Endodermal cell (in vitro differentiated cells): ENCODE data around the gene PPIL1. TPM values are rescaled to one million over a fixed set of nuclear protein-coding genes. Genes with fewer than 3 reads are reported as not detected.

ENCODE experiments used
- DNase-seq: peaks from one replicate; pipeline ENCODE4 v3.0.0-alpha.2; 2017
- H3K27ac ChIP-seq: 2 replicates; pipeline ENCODE4 v1.5.1; 2013; ENCODE audit warnings: mild to moderate bottlenecking, low read depth, low read length, moderate library complexity
- H3K27me3 ChIP-seq: 2 replicates; pipeline ENCODE4 v1.6.1; 2013; ENCODE audit warnings: mild to moderate bottlenecking, low read length, moderate library complexity; ENCODE audit not compliant: insufficient read depth, control insufficient read depth, poor library complexity, severe bottlenecking
- H3K36me3 ChIP-seq: 2 replicates; pipeline ENCODE4 v1.7.0; 2013; ENCODE audit warnings: mild to moderate bottlenecking, low read length, moderate library complexity; ENCODE audit not compliant: control insufficient read depth, insufficient read depth
- H3K4me1 ChIP-seq: one replicate; pipeline ENCODE4 v1.7.0; 2013; ENCODE audit warnings: low read length; ENCODE audit not compliant: control insufficient read depth, insufficient read depth
- H3K4me3 ChIP-seq: 2 replicates; pipeline ENCODE4 v1.5.1; 2013; ENCODE audit warnings: mild to moderate bottlenecking, low read length, moderate library complexity
- H3K9ac ChIP-seq: 2 replicates; pipeline ENCODE4 v1.6.1; 2013; ENCODE audit warnings: mild to moderate bottlenecking, low read length, moderate library complexity; ENCODE audit not compliant: poor library complexity, severe bottlenecking; ENCODE audit errors: extremely low read depth
- H3K9me3 ChIP-seq: 2 replicates; pipeline ENCODE4 v1.6.1; 2013; ENCODE audit warnings: mild to moderate bottlenecking, low read length, moderate library complexity; ENCODE audit not compliant: control insufficient read depth
- H3K27ac Mint-ChIP-seq: 2 replicates; pipeline ENCODE4 v1.8.0; 2020; ENCODE audit warnings: mixed read lengths
- H3K27me3 Mint-ChIP-seq: 2 replicates; pipeline ENCODE4 v1.8.0; 2021; ENCODE audit warnings: mild to moderate bottlenecking, mixed read lengths; ENCODE audit not compliant: insufficient read depth
- H3K36me3 Mint-ChIP-seq: 2 replicates; pipeline ENCODE4 v1.8.0; 2020; ENCODE audit warnings: low read depth, mixed read lengths
- H3K4me1 Mint-ChIP-seq: 2 replicates; pipeline ENCODE4 v1.8.0; 2020; ENCODE audit warnings: mixed read lengths
- H3K4me3 Mint-ChIP-seq: 2 replicates; pipeline ENCODE4 v1.8.0; 2020; ENCODE audit warnings: mild to moderate bottlenecking, moderate library complexity, mixed read lengths
- H3K9me3 Mint-ChIP-seq: 2 replicates; pipeline ENCODE4 v1.8.0; 2020; ENCODE audit warnings: mild to moderate bottlenecking, mixed read lengths
- CTCF ChIP-seq: fragments of 200-600 bp; sonication (generic); conservative IDR thresholded peaks from 2 replicates; pipeline ENCODE4 v1.5.0; 2021; ENCODE audit warnings: antibody characterized with exemption, mild to moderate bottlenecking
- WGBS, 2 experiments: methylation state at CpG; one replicate each; pipeline versions ENCODE4 v1.1.5 to v1.1.7; 2013; ENCODE audit warnings: missing lambda C conversion rate in 2 of 2, mixed read lengths in 1 of 2; ENCODE audit not compliant: insufficient coverage in 1 of 2, insufficient read length in 1 of 2; 5-methylcytosine and 5-hydroxymethylcytosine counted together
- total RNA-seq, 2 donors: library from RNA; stranded (reverse); fragmentation: NEBNext Ultra II Directional in 1 of 2; extraction: Animal tissue kit (Norgen Biotek cat#: 25700) in 1 of 2; gene quantifications; 2 replicates in 1 of 2; 3 replicates in 1 of 2; pipeline ENCODE4 v1.2.1, GENCODE V29; 2021

PPIL1 gene
- total RNA-seq, 2 donors from 2014 or later: 36.7 to 53.3 TPM

DNA sequence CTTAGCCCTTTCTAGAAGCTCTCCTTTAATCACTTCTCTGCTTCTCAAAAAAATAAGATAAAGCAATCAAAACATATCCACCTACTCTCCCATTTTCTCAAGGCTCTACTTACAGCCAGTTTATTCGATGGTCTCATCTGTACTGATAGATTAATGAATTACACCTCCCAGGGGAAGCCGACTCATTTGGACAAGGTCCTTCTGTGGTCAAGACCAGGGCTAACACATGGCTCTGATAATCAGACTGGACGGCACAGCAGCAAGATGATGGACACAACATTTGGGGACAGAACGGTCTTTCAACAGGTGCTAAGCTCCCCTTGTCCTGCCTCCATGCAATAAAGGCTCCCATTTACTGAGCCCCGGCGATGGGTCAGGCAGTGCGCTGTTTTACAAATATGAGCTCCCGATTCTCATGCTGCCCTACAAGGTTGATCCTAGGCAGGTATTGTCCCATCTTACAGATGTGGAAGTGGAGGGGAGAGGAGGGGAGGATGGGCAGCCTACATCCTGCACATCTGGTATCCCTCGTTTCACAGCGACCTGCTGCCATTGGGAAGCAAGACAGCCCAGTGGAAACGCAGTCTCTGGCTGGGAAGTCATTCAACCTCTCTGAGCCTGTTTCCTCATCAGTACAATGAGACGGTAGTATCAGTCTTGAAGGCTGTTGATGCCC, 51.0 kb downstream of the PPIL1 start:
- no peaks in the 10 kb centered on the region for H3K4me1 ChIP-seq
- H3K36me3 ChIP-seq: no peaks in the 10 kb centered on the region
- peaks cover 11% of the 10 kb centered on the region for H3K9me3 Mint-ChIP-seq
- H3K36me3 Mint-ChIP-seq: no peaks in the 10 kb centered on the region
- H3K9ac ChIP-seq: no peak overlapping the region
- TF ChIP-seq CTCF: no peak
- no peak overlapping the region for H3K4me3 Mint-ChIP-seq
- no peak overlapping the region for H3K27ac Mint-ChIP-seq
- peaks cover 4% of the 10 kb centered on the region for H3K27me3 Mint-ChIP-seq
- H3K27me3 ChIP-seq: no peaks in the 10 kb centered on the region
- DNase-seq: no peak
- peaks cover 14% of the 10 kb centered on the region for H3K4me1 Mint-ChIP-seq
- 93 to 98% methylated on average over 11 to 12 of the region's 12 CpGs for WGBS, 2 experiments
- no peaks in the 10 kb centered on the region for H3K9me3 ChIP-seq
- peak overlapping the region; percentile 76 for H3K27ac ChIP-seq
- H3K4me3 ChIP-seq: no peak overlapping the region

DNA sequence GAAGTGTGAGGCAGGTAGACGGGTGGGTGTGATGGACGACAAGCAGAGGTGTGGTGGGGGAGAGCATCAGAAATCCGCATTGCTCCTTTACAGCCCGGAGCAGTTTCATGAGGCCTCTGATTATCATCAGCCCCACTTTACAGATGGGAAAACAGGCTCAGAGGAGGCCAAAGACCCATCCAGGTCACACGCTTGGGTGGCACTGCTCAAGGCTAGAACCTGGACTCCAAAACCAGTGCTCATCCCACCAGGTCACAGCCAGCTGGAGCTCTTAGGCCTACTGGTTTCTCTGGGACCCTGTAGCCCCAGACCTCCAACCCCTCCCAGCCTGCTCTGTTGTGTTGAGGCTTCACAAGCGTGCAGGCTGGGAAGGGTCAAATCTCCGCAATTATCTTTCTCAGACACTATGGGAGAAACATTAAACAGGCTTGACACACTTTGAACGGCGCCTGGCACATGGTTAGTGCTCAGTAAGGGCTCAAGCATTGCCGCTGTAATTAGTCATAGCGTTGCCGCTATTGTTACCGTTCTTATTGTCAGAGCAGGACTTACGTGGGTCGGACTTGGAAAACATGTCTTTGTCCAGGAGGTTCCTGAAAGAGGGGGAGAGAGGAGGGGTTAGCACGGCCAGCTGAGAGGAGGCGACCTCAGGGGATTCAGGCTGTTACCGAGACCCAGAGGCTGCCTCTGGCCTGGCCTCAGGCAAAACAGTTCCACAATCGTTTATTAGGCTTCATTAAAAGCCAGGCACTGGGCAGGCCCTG, 51.9 kb downstream of the PPIL1 start:
- peaks cover 11% of the 10 kb centered on the region for H3K9me3 Mint-ChIP-seq
- Histone ChIP-seq H3K9me3 (no peaks in the 10 kb centered on the region), H3K27me3 (no peaks in the 10 kb centered on the region), H3K9ac (no peak overlapping the region), H3K36me3 (no peaks in the 10 kb centered on the region), H3K27ac (peak overlapping the region; percentile 76), H3K4me3 (no peak overlapping the region), H3K4me1 (no peaks in the 10 kb centered on the region)
- no peaks in the 10 kb centered on the region for H3K36me3 Mint-ChIP-seq
- peaks cover 14% of the 10 kb centered on the region for H3K4me1 Mint-ChIP-seq
- H3K27me3 Mint-ChIP-seq: peaks cover 4% of the 10 kb centered on the region
- no peak for DNase-seq
- 82 to 83% methylated on average over 17 to 19 of the region's 19 CpGs for WGBS, 2 experiments
- no peak overlapping the region for H3K4me3 Mint-ChIP-seq
- TF ChIP-seq CTCF: no peak
- H3K27ac Mint-ChIP-seq: no peak overlapping the region

DNA sequence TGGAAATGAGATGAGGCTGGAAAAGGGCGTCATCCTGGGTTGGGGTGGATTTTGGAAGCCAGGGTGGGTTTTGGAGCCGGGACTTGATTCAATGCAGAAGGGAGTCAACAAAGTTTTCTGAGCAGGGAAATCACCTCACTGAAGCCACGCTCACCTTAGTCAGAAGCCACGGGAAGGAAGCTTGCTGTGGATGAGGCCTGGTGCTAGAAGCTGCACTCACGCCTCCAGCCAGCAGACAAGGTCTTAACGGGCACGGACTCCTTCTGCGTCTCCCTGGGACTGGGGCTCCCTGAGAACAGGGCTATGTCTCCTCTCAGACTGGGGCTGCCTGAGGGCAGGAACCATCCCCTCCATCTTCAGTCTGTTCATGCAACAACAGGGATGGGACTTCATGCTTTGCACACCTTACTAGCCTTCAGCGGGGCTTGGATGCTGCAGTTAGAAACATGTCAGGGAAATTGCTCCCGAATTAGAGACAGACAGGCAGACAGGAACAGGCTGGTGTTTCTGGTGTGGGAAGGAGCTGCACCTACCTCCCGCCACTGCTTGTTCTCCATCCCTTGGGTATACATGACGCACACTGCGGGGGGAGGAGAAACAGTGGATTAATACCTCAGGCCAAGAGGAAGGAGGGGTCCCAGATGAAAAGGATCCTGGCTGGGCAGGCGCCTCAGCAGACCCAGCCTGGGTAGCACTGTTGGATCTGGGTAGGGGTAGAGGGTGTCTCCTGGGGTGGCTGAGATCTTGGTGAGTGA, 52.8 kb downstream of the PPIL1 start:
- Histone ChIP-seq H3K27me3 (no peaks in the 10 kb centered on the region), H3K9me3 (no peaks in the 10 kb centered on the region), H3K4me3 (no peak overlapping the region), H3K36me3 (no peaks in the 10 kb centered on the region), H3K27ac (no peak overlapping the region), H3K4me1 (no peaks in the 10 kb centered on the region), H3K9ac (no peak overlapping the region)
- H3K27me3 Mint-ChIP-seq: peaks cover 4% of the 10 kb centered on the region
- peaks cover 14% of the 10 kb centered on the region for H3K4me1 Mint-ChIP-seq
- no peaks in the 10 kb centered on the region for H3K36me3 Mint-ChIP-seq
- H3K9me3 Mint-ChIP-seq: peaks cover 11% of the 10 kb centered on the region
- no peak for TF ChIP-seq CTCF
- 91 to 96% methylated on average over 11 to 14 of the region's 14 CpGs for WGBS, 2 experiments
- no peak overlapping the region for H3K4me3 Mint-ChIP-seq
- H3K27ac Mint-ChIP-seq: no peak overlapping the region
- DNase-seq: no peak
